Muscle layer of colon (tissue), 2 donors: Measurements from ENCODE around the gene MRPL53.
A peak's percentile ranks its signal among the peaks of the same experiment; 100 is the strongest.

Source experiments
- H3K27ac ChIP-seq: one replicate; pipeline ENCODE4 v1.7.0; 2013; ENCODE audit warnings: low read depth, mild to moderate bottlenecking, low read length, moderate library complexity
- H3K27me3 ChIP-seq, 2 donors: one replicate each; pipeline ENCODE4 v1.7.0; 2013; ENCODE audit warnings: low read length in 2 of 2, mild to moderate bottlenecking in 2 of 2; ENCODE audit not compliant: insufficient read depth in 2 of 2, control insufficient read depth in 1 of 2
- H3K36me3 ChIP-seq: one replicate; pipeline ENCODE4 v1.7.0; 2013; ENCODE audit warnings: mild to moderate bottlenecking, low read length; ENCODE audit not compliant: insufficient read depth
- H3K4me1 ChIP-seq: one replicate; pipeline ENCODE4 v1.7.0; 2013; ENCODE audit warnings: mild to moderate bottlenecking, low read length; ENCODE audit not compliant: insufficient read depth
- H3K4me3 ChIP-seq, 2 donors: one replicate each; pipeline ENCODE4 v1.7.0; 2013; ENCODE audit warnings: low read length in 2 of 2, low read depth in 1 of 2, mild to moderate bottlenecking in 1 of 2, moderate library complexity in 1 of 2
- H3K9ac ChIP-seq: one replicate; pipeline ENCODE4 v1.7.0; 2013; ENCODE audit warnings: low read length
- H3K9me3 ChIP-seq: one replicate; pipeline ENCODE4 v1.7.0; 2013; ENCODE audit warnings: mild to moderate bottlenecking, low read length
- donor health status: abdominal sarcoma.
- donor health status: Adenocarcinoma of cecum.

The MRPL53 gene

DNA sequence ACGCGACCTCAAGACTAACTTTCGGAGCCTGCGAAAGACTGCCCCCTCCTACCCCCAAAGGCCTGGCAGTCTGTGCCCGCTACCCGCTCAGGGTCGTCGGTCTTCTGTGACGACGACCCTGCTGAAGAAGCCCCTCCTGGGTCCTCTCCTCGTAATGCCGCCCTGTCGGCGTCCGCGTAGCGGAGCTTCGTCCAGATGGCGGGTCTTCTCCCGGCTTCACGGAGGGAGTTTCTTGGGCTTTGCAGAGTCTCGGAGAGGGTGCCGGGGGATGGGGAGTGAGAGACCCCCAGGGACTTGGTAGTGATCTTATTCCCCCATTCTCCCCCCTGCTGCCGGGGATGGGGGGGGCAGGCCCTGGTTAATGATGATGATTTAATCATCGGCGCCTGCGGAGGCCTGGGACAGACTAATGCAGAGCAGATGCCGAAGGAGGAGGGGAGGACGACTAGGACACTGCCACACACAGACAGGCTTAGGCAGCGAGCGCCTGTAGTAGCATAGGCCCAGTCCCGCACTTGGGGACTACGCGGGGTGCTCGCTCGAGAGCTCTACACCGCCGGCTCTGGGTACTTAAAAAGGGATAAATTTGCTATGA is 35.5 kb upstream of the MRPL53 start:
- H3K9me3 ChIP-seq, result no peaks in the 10 kb centered on the region
- peaks cover 14% of the 10 kb centered on the region for H3K36me3 ChIP-seq
- H3K4me1 ChIP-seq, result peaks cover 24% of the 10 kb centered on the region
- peak overlapping the region; percentile 89 for H3K27ac ChIP-seq
- H3K27me3 ChIP-seq, result peaks cover 21 to 50% of the 10 kb centered on the region in 2 donors
- H3K9ac ChIP-seq, result no peak overlapping the region
- peak overlapping the region; percentile 75 to 77 for H3K4me3 ChIP-seq

DNA sequence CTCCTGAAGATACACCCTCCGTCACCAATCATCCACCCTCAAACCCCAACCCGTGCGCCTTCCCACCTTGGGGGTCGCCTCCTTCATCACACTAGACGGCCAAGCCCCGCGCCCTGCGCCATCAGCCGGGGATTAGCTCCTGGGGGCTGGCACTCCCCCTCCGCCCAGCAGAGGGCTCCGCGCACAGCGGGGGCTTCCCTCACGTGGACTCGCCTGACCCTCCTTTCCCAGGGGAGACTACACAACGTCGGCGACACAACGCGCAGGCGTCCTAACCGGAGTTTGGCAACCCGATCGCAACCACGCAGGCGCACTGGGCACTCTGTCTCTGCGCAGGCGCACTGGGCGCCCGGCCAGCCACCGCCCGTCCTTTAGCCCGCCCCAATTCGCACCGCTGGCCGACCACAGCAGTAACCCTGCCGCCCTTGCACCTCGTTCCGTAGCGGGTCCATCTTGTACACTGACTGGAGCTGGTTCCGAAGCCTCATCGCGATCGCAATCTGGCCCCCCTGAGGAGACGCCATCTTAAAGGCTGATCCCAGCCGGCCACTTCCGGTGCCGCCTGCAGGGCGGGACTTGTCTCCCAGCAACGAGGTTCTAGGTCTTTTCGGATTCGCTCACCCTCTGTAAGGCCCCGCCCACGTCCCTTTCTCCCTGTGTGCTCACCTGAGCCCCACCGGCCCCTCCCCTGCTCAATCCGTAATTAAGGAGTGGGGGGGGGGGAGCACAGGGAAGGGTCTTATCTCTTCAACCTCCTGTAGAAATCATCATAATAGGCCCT is 34.9 kb upstream of the MRPL53 start, which contains the start of gene PCGF1:
TSS of gene PCGF1 (minus strand) at position 551 of the 781 bp plus-strand sequence. CDS start at position 524, 27 bp downstream.
- H3K36me3 ChIP-seq, result peaks cover 14% of the 10 kb centered on the region
- H3K4me3 ChIP-seq, result peak within 1 kb of the TSS; percentile 75 to 77
- peak within 1 kb of the TSS; percentile 89 for H3K27ac ChIP-seq
- H3K27me3 ChIP-seq, result peaks cover 16 to 50% of the 10 kb centered on the region in 2 donors
- H3K9me3 ChIP-seq, result no peaks in the 10 kb centered on the region
- H3K4me1 ChIP-seq, result peaks cover 24% of the 10 kb centered on the region
- H3K9ac ChIP-seq, result peak within 1 kb of the TSS; percentile 73

DNA sequence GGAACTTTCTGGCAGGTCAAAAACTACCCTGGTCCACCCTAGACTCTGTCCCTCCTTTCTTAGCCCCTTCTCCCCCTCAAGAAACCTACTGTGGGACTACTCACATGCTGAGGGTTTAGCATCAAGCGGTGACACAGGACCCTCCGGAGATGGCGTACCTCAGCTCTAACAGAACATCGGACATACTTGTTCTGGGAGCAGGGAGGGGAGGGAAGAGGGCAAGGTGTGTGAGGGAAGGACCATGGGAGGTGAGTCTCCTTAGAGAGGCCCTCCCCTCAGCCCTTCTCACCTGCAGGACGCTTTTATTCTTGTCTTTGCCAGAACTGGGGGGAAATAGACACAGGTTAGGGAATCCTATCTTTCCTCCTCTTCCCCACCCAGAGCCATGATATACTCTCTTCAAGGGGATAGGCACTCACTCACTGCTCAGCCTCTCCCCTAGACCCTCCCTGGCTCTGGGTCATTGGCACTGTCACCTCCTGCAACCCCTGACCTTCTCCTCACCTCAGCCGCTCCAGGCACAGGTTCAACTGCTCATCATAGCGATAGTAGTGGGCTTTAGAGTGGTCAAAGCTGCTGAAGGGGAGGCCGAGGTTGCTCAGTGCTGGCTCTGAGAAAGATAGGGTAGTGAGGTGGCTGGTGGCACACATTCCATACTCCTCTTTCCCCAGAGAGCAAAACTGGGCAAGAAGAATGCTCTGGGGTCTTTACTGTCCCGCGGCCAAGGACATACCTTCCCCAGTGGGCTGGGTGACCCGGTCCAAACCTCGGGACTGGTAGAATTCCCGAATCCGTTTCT is 33.2 kb upstream of the MRPL53 start:
- Histone ChIP-seq H3K36me3 (peaks cover 14% of the 10 kb centered on the region), H3K27me3 (peaks cover 10 to 53% of the 10 kb centered on the region in 2 donors), H3K9me3 (no peaks in the 10 kb centered on the region), H3K4me1 (peaks cover 24% of the 10 kb centered on the region), H3K4me3 (no peak overlapping the region), H3K9ac (no peak overlapping the region), H3K27ac (no peak overlapping the region)

DNA sequence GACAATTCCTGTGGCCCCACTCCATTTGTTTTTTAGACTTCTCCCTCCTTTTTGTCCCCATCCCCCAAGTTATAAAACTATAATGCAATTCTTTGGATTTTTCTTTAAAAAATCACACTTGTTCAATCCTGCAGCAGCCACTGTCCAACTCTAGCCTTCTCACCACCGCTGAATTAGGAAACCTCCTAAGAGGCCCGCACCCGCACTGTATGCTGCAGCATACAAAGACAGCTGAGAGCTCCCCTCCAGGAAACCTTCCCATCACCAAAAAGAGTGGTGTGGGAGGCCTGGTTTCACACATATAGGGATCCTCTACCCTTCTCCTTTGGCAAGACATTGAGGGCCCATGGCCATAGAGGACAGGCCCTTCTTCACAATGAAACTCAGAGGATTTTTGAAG is 32.1 kb upstream of the MRPL53 start:
- Histone ChIP-seq H3K4me3 (peak overlapping the region in 1 of 2 donors; percentile 45), H3K9me3 (no peaks in the 10 kb centered on the region), H3K4me1 (peaks cover 24% of the 10 kb centered on the region), H3K36me3 (peaks cover 14% of the 10 kb centered on the region), H3K27ac (no peak overlapping the region), H3K27me3 (peaks cover 18 to 55% of the 10 kb centered on the region in 2 donors), H3K9ac (no peak overlapping the region)

DNA sequence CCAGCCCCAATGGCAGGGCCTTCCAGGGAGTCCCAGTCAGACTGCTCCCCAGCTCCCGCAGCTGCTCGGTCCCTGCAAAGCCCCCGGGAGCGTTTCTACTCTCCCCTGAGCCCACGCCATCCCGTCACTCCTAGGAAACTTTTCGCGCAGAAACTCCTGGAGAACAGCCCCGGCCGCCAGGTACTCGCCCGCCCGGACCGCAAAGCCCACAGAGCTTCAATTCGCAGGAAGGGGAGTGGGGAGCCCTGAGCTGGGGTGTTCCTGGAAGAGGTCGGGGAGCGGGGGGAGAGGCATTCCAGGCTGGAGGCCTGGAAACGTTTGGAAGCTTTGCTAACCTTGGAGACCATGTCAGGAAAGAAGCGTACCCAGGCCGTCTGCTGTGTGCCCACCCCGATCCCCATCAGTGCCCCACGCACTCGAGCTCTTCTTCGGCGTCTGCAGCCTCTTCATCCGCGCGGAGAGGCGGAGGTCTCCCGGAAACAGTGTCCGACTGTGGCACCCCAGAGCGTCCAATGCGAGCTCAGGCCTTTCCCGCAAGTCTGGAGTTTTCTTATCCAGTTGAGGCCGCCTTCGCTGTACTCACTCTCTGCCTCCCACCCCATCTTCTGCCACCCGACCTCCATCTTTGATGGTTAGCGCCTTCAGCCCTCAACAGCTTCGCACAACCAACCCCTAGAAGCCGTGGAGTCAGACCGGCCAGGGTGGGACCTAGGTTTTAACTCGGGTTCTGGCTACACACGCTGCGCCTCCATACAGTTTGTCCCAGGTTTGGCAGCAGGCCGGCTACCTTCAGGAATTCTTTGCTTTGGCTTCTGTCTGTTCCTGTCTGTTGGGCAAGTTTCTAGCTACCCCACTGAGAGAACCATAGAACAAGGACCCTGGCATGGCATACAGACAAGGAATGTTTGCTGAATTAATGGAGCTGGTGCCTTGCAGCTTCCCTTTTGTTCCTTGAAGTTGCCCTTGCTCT is 31.3 kb upstream of the MRPL53 start:
- peak overlapping the region; percentile 35 to 45 for H3K4me3 ChIP-seq
- peaks cover 27% of the 10 kb centered on the region for H3K4me1 ChIP-seq
- H3K9ac ChIP-seq, result no peak overlapping the region
- peaks cover 14% of the 10 kb centered on the region for H3K36me3 ChIP-seq
- peaks cover 18 to 62% of the 10 kb centered on the region in 2 donors for H3K27me3 ChIP-seq
- H3K27ac ChIP-seq, result peak overlapping the region; percentile 45
- no peaks in the 10 kb centered on the region for H3K9me3 ChIP-seq

DNA sequence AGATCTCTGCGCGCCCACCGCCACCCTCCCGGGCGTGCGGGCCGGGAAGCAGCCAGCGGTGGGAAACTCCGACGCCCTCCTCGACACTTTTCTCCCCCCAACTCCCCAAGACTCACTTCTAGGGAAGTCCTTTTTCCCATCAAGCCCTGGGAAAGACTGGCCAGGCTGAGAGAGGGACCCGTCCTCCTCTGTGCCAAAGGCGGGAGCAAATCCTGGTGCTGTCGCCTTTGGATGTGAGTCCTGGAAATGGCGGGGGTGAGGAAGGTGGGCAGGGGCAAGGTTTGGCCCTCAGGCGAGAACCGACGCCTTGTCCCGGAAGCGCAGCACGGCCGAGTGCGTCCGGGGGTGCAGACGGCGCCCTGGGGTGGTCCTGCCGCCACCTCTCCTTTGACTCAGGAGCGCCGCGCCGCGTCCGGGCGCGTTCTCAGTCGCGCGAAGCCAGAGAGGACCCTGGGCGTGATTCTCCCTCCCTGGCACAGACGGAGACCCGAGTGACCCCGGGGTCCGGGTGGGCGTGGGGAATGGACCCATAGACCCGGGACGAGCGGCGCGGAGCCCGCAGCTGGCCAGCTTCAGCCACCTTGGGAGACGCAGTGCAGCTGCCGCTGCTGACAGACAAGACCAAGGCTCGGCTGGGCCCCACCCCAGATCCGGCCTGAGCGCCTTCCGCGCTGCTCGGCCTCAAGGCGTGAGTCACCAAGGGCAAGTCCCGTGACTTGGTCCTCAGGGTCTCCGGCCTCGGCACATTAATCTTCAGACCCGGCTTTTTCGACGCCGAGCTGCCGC is 30.4 kb upstream of the MRPL53 start:
- peak overlapping the region; percentile 43 to 45 for H3K4me3 ChIP-seq
- no peak overlapping the region for H3K9ac ChIP-seq
- H3K36me3 ChIP-seq, result peaks cover 14% of the 10 kb centered on the region
- peaks cover 24 to 71% of the 10 kb centered on the region in 2 donors for H3K27me3 ChIP-seq
- H3K27ac ChIP-seq, result no peak overlapping the region
- no peaks in the 10 kb centered on the region for H3K9me3 ChIP-seq
- H3K4me1 ChIP-seq, result peaks cover 29% of the 10 kb centered on the region

DNA sequence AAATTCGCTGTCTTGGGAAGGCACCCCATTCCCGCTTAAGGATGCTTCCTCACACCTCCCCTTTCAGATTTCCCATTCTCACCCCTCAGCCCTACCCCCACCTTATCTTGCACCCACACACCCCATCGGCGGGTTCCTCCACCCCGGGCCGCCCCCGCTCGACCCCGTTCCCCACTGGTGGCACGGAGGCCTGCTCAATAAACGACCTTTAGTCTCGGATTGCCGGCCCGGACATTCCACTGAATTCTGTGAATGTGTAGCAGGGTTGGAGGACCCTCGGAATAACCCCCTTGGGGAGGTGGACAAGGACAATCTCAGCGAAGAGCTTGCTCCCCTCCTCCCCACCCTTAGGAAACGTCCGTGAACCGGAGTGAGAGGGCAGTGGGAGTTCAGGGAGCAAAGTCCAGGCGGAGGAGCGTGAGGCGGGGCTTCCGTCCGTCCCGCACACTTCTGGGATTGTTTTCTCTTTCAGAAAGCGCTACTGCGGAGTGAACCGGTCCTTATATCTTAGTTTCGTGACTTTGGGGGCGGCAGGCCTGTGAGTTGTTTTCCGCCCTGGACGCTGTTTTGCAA is 29.8 kb upstream of the MRPL53 start:
- Histone ChIP-seq H3K27ac (no peak overlapping the region), H3K4me1 (peaks cover 33% of the 10 kb centered on the region), H3K4me3 (peak overlapping the region; percentile 43 to 45), H3K9me3 (no peaks in the 10 kb centered on the region), H3K9ac (no peak overlapping the region), H3K27me3 (peaks cover 29 to 78% of the 10 kb centered on the region in 2 donors), H3K36me3 (peaks cover 14% of the 10 kb centered on the region)

DNA sequence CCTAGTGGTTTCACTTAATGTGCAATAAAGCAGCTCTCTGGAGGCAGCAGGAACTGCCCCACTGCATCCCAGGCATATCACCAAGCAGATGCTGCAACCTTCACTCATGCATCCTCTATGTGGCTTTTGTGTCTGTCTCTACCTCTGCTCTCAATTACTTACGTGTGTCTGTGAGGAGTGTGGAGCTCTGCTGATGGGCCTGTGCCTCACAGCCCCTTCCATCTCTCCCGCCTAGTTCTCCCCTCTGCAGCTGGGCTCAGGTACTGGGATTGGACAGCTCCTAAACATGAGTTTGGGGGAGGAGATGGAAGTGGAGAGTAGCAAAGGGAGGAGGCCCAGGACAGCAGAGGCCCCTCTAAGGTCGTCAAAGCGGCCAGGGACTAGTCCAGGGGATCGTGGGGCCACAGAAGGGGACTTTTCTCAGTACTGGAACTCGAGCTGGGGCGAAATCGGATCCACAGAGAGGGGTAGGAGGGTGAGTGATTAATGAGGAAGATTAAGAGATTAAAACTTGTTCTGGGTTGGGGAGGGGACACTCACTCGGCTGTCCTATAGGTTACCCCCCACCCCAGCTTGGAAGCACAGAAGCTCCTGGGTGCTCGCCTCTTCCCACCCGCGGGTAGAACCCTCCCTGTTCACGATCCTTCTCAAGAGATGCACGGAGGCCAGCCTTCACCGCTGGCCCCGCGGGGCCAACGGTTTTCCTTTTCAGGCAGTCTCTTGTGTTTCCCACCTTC is 29.0 kb upstream of the MRPL53 start:
- Histone ChIP-seq H3K4me1 (peaks cover 28% of the 10 kb centered on the region), H3K27me3 (peaks cover 29 to 82% of the 10 kb centered on the region in 2 donors), H3K9ac (no peak overlapping the region), H3K36me3 (peaks cover 14% of the 10 kb centered on the region), H3K9me3 (no peaks in the 10 kb centered on the region), H3K4me3 (no peak overlapping the region), H3K27ac (no peak overlapping the region)

DNA sequence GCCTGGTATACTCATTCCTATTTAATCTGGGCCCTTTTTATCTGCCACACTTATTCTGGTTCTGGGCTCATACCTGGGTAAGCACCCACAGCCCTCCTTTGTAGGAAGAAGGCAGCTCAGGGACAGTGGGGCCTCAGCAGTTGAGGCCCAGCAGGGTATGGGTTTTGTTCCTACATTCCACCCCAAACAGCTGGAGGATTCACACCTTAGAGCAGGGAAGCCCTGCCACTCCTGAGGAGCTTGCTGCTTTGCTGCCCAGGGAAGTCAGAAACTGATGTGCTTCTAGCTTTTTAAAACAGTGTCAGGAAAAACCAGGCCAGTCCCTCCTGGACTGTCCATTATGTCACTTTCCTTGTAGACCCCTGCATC is 28.1 kb upstream of the MRPL53 start:
- Histone ChIP-seq H3K4me3 (no peak overlapping the region), H3K27me3 (peaks cover 29 to 82% of the 10 kb centered on the region in 2 donors), H3K4me1 (peaks cover 19% of the 10 kb centered on the region), H3K36me3 (peaks cover 14% of the 10 kb centered on the region), H3K9me3 (no peaks in the 10 kb centered on the region), H3K27ac (no peak overlapping the region), H3K9ac (no peak overlapping the region)
